Sigmoid colon (tissue), 4 donors: Measurements from ENCODE around the gene TRIM54.

Experiments used
- EP300 ChIP-seq, 4 donors: sonication (generic); formaldehyde crosslinking; IDR thresholded peaks; one replicate each; pipeline ENCODE4 v1.6.1; 2017; ENCODE audit warnings: antibody characterized with exemption in 4 of 4
- POLR2A ChIP-seq, 2 donors: fragments of 450-650 bp; IDR thresholded peaks; one replicate each; pipeline ENCODE4 v1.6.1; 2016; ENCODE audit warnings: antibody characterized with exemption in 2 of 2, mild to moderate bottlenecking in 2 of 2, moderate library complexity in 2 of 2
- POLR2AphosphoS5 ChIP-seq, 4 donors: sonication (generic); formaldehyde crosslinking; IDR thresholded peaks; one replicate each; pipeline ENCODE4 v1.6.1; 2017; ENCODE audit warnings: antibody characterized with exemption in 4 of 4
- TF ChIP-seq, protein P1 (sequence below), 4 experiments: fragments of 450-650 bp in 3 of 4; fragments of 200-600 bp in 1 of 4; IDR thresholded peaks; one replicate each; pipeline ENCODE4 v1.5.1; 2016 to 2019; ENCODE audit warnings: antibody characterized with exemption in 4 of 4, mild to moderate bottlenecking in 3 of 4, moderate library complexity in 2 of 4

DNA sequence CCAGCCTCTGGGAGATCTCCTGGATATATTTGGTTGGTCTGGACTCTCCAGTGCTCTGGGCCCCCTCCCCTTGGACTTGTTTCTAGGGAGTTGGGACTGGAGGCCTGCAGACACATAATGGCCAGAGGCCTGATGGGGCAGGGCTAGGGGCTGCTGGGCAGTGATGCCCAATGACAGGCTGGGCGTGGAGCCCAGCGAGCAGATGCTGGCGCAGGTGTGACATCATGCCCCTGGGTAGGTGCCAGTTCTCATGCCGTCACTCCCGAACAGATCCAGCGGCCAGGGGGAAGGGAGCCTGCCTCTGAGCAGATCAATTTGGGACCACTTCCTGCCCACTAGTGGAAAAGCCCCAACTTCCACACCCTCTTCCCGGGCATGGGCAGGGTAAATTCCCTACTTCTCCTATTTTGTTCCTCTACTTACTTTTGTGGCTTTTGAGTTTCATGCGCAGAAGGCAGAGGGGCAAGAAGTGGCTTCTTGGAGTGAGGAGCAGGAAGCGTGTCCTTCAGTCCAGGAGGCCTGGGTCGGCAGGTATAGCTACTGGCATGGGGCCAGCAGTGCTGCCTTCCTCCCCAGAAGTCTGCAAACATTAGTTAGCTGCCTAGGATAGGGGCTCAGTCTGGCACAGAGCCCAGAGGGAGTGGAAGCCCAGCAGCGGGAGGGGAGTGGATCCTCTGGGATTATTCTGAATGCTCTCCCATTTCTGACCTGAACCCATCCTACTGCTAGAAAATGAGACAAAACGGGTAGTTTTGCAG lies 34.6 kb downstream of the TRIM54 start:
- TF ChIP-seq, protein P1, sequence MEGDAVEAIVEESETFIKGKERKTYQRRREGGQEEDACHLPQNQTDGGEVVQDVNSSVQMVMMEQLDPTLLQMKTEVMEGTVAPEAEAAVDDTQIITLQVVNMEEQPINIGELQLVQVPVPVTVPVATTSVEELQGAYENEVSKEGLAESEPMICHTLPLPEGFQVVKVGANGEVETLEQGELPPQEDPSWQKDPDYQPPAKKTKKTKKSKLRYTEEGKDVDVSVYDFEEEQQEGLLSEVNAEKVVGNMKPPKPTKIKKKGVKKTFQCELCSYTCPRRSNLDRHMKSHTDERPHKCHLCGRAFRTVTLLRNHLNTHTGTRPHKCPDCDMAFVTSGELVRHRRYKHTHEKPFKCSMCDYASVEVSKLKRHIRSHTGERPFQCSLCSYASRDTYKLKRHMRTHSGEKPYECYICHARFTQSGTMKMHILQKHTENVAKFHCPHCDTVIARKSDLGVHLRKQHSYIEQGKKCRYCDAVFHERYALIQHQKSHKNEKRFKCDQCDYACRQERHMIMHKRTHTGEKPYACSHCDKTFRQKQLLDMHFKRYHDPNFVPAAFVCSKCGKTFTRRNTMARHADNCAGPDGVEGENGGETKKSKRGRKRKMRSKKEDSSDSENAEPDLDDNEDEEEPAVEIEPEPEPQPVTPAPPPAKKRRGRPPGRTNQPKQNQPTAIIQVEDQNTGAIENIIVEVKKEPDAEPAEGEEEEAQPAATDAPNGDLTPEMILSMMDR (IDR thresholded peaks at IDR 0.05), result no peak
- no peak for TF ChIP-seq POLR2A (IDR thresholded peaks at IDR 0.05)
- TF ChIP-seq POLR2AphosphoS5 (IDR thresholded peaks at IDR 0.05), result no peak
- no peak for TF ChIP-seq EP300 (IDR thresholded peaks at IDR 0.05)
